ENCODE data around the gene SLC43A1.
"Not testable (repeated sequence)": the region's sequence is repeated elsewhere in the genome, so short reads cannot be mapped to it uniquely, and the experiment has no call there.

- not testable (repeated sequence) for TF ChIP-seq EP300, CTCF, POLR2AphosphoS5, POLR2A (IDR thresholded peaks at IDR 0.05)
Measured at GRCh38 chr11:57445122-57445394, 70.4 kb downstream of the SLC43A1 start.

Data from sigmoid colon (tissue), 4 donors.